Kasumi-1 (cell line): ENCODE results near the gene MAP2K1.
A peak's percentile ranks its signal among the peaks of the same experiment; 100 is the strongest.
"Not testable (repeated sequence)": the region's sequence is repeated elsewhere in the genome, so short reads cannot be mapped to it uniquely, and the experiment has no call there.

ENCODE experiments used
- DNase-seq, 2 experiments: peaks; one replicate each; lab custom pipeline; 2025; lab: John Stamatoyannopoulos, UW

The MAP2K1 gene

DNA sequence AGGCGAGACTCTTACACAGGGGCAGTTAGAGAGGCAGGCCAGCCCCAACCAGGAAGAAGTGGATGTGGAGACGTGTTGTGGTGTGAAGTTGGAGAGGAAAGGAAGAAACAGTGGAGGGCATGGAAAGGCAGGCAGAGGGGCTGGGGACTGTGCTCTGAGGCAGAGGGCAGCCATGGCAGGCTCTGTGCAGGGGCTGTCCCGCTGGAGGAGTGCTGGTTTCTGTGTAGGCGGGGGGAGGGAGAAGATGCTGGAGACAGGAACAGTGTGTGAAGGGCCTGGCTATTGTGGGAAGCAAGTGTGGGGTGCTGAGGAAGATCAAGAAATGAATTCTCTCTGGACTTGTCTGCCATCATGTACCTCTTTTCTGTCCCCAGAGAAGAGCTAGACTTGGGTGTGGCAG is 89.8 kb downstream of the MAP2K1 start:
- DNase-seq: no peak

DNA sequence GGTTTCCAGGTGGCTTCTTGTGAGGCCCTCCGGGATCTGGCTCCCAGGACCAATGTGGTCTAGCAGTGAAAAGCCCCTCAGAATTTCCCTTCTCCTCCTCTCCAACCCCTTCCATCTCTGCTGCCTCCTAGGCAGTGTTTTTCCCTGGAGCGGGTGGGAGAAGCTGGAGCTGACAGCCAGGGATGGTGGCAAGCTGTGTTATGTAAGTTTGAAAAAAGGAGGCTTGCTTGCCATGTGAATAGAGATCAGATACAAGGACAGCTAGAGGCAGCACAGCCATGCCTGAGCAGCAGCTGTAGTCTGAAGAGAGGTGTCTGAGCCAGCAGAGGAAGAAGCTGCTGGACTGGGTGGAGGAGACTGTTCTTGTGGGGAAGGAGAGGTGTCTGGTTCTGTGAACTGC is 90.3 kb downstream of the MAP2K1 start:
- no peak for DNase-seq

DNA sequence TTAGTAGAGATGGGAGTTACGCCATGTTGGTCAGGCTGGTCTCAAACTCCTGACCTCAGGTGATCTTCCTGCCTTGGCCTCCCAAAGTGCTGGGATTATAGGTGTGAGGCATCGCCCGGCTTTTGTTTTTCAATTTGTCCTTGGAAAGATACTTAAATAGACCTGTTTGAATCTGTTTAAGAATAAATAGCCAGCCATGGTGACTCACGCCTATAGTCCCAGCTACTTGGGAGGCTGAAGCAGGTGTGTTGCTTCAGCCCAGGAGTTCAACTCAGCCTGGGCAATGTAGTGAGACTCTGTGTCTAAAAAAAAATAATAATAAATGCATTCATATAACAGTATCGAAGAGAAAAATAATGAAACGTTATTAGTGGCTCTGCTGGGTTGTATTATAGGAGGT is 93.6 kb downstream of the MAP2K1 start:
- DNase-seq: no peak

DNA sequence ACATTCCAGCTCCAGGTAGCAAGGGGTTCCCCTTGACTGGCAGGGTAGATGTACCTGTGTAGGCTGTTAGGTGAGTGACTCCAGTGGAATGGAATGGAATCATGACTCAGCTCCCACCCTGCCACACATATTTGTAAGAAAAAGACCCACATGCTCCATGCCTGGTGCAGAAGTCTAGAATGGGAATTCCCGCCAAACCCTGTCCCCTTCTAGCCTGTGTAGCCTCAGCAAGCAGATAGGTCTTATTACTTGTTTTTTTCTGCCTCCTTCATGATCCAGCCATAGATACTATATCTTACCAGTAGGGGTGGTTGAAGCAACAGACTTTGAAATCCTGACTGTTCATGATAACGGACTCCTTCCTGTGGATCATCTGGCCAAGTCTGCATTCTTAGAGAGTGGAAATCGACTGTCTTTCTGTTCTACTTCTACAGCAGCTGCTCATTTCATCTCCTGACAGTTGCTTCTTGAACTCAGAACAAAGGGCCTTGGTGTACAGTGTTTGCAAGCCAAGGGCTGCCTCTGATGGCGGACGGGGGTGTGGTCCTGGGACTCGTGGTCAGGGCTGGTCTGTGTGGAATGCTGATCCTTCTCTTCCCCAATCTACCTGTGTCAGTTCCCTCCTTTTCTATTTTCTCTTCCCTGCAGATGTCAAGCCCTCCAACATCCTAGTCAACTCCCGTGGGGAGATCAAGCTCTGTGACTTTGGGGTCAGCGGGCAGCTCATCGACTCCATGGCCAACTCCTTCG is 94.6 kb downstream of the MAP2K1 start:
- DNase-seq: peak in 1 of 2 experiments; percentile 13

DNA sequence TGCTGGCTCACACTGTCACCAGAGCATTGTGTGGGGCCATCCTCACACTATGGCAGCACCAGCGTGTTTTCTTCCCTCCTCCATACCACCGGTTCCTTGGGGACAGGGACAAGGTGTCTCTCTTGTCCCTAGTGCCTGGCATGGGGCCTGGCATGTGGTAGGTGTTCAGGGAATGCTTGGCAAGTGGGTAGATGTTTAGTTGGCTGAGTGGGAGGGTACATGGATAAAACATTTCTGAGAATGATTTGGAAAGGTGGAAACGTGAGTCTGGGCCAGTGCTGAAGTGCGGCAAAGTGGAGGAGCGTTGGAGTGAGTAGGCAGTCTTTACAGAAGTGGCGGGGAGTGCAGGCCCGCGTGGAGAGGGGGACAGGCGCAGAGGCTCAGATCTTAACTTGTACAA is 95.8 kb downstream of the MAP2K1 start:
- DNase-seq: no peak

DNA sequence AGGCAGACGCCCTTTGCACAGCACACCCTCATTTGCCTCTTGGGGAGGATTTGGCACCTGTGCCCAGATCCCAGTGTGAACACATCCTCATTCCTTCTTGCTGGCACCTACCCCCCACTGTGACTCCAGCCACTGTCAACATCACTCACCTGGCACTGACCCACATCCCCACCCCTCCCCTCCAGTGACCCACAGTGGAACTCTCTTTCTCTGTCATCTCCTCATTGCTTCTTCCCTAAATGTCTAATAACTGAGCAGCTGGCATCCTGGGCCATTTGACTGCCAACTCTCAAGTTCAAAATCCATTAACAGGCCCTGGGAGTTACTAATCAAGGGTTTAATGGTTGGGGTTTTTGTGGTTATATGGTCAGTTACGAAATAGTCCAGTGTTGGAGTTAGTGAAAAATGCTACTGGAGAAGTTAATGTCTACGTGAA is 96.4 kb downstream of the MAP2K1 start:
- DNase-seq: no peak

DNA sequence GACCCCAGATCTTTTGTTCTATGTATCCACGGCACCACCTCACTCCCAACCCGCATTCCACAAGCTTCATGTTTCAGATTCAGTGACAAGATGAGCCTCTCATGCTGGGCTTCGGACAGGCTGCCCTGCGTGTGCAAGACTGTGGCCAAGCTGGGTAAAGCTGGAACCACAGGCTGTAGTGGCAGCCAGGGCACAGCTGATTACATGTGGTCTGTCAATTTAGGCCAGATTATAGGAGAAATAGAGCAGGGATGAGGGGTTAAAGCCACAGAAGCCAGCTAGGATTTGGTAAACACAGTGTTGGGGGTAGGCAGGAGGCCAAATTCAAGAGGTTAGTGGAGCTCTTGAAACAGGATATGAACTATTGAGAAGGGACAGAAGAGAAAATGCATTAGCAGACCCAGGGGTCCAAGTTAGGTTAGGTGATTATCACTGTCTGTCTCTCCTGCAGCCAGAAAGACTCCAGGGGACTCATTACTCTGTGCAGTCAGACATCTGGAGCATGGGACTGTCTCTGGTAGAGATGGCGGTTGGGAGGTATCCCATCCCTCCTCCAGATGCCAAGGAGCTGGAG is 97.9 kb downstream of the MAP2K1 start:
- no peak for DNase-seq

DNA sequence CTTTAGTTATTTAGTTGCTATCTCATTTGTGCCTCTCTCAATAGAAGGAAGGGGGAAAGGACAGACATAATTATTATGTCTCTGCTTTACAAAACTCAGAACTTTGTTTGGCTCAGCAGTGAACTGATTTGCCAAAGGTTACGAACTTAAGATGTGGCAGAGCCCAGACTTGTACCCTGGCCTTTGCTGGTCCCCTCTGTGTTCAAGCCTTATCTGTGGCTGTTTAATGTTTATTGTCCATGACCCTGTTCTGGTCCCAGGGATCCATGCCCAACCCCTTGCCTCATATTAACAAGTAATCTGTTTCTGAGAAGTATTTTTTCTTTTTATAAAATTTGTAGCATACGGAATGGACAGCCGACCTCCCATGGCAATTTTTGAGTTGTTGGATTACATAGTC is 100.2 kb downstream of the MAP2K1 start:
- no peak for DNase-seq

DNA sequence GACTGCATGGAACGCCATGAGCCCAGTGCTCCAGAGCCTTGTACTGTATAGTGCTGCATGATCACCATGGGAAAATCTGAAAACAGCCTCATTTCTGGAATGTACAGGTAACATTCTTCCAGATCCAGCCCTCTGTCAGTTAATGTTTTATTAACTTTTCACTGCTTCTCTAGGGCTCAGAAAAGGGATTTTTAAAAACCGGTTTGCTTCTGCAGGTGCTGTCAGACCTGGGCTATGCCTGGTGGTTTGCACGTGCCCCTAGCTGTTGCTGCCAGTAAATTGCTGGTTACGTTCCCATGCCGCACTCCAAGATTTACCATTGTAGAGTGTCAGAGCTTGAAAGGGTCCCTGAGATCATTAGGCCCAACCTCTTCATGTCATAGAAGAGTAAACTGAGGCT is 101.8 kb downstream of the MAP2K1 start:
- no peak for DNase-seq

DNA sequence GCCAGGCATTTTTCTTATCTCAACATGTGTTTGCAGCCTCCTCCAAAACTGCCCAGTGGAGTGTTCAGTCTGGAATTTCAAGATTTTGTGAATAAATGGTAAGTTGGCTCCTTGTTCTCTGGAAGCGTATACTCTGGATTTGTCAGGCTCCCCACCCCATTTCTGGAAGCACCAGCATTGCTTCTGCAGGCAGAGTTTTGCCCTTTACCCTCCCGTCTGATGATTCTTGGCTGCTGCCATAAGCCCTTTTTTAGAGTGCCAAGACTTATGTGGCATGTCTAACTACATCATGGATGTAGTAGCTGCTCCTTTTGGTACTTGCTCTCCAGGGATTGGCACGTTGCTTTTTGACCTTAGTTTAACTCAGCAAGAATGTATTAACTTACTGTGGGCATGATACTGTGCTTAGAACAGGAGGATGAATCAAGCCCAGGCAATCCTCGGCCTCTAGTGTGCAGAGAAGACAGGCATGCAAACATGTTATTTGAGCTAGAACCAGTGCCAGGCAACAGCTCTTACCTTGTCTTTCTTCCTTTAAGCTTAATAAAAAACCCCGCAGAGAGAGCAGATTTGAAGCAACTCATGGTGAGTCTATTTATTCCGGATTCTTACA is 102.6 kb downstream of the MAP2K1 start:
- DNase-seq: no peak

DNA sequence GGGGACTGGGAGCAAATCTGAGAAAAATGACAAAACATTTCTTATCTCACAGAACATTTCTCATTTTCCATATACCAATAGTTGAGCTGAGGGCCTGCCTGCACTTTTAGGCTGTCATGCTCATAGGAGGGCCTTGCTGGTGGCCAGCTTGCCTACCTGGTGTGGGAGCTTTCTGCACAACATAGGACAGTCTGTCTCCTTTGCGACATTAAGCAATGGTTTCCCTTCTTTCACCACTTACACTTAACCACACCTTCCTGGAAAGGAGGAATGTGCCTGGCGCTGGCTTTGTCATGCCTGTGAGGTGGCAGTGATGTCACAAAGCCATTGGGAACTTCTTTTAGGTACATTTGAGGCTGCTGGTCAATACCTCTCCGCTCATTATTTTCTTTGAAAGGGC is 105.1 kb downstream of the MAP2K1 start:
- DNase-seq: no peak

DNA sequence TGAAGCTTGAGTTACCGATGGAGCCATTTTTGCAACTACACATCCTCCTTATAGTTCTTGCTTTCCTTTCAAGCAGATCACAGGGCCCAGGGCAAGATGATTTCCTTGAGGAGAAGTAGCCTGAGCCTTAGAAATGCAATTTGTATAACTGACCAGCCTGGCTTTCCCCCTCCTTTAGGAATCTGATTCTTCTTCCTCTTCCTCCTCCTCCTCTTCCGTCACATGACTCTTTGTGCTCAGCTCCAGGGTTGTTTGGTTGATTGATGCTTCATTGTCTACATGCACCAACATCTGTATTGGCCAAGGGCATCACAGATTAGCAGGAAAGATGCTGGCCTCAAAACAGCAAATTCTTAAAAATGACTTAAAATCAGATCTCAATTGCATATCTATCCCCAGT is 107.5 kb downstream of the MAP2K1 start:
- DNase-seq: no peak

DNA sequence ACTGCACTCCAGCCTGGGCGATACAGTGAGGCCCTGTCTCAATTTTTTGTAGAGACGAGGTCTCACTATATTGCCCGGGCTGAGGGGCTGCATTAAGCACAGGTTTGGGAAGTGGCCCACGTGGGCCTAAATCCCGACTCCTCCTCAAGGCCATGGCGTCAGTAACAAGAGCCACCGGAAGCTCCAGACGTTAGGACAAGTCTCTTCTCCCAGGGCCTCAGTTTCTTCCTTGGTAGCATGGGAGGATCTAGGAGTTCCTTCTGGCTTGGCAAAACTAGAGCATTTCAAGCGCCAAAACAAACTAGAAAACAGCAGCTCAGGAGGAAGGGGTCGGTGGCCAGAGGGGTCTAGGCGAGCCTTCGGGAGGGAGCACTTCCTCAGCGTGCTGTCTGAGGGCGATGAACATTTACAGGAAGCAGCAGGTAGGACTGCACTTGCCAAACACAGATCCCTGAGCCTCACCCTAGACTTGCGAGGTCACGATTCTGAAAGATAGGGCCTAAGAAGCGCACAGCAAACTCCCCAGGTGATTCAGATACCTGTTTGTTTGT is 110.3 kb downstream of the MAP2K1 start:
- peak; percentile 49 to 53 for DNase-seq

DNA sequence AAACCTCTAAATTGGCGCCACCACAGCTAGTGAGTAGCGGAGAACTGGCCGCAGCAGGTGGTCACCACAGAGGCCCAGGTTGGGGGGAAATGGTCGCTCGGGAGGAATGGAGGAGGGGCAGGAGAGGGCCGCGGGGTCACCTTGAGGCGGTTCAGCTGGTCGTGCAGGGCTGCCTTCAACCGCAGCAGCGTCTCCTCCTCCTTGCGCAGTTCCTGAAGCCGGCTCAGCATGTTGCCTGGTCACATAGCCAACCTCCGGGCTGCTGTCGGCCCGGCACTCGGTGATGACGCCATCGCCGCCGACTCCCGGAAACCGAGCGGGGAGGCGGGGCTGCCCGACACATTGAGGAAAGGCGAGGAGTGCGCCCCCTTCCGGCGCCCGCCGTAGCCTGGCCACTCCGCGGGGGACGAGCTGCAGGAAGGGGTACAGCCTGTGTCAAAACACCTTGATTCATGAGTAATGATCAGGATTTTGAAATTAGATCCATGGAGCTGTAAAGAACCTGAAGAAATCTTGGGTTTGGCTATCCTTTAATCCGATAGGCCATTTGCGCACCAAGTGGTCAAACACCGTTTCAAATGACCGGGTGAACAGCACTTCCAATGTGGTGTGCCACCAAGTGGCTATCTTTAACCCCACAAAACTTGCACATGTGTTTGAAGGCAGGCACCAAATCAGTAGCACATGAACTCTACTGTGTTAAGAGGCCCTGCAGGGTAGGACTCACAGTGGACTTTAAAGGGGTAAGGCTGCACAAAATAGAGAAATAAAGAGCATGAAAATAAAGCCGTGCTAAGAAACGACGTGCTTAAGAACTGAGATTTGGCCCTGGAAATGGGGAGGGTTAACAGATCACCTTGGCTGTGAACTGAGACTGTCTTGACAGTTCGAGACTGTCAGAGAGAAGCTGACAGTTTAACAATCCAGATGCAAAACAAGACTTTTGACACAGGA is 111.1 kb downstream of the MAP2K1 start, which contains the start of gene SNAPC5:
SNAPC5 (minus strand) TSS at position 261 of the 954 bp plus-strand sequence; CDS start at position 230, 31 bp downstream.
- DNase-seq: peak; percentile 89 to 91

DNA sequence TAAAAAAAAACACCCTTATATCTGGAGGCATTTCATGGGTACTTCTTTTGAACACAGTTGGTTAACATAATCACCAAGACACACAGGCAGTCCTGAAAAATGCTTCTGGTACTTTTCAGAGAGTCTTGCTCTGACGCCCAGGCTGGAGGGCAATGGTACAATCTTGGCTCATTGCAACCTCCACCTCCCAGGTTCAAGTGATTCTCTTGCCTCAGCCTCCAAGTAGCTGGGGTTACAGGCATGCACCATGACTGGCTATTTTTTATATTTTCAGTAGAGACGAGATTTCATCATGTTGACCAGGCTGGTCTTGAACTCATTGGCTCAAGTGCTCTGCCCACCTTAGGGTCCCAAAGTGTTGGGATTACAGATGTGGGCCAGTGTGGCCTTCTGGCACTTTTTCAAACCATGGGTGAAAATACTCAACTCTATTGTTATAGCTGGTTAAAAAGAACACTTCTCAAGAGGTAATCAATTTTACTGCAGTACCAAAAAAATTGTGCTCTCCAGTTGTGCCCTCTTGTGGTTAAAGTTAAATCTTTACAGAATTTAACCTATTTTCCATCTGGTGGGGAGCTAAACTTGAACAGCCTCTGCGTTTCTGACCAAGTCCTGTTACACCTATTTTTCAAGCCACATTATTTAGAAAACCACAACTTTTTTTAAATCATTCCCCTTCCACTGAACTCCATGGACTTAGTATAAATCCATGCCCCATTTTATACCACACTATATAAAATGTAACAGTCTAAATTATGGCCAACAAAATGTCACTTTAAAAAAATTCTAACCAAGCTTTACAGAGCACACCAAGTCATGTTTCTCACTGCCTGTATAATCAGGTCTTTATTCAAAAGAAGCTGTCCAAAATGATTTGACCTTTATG is 112.0 kb downstream of the MAP2K1 start:
- peak; percentile 52 to 53 for DNase-seq

DNA sequence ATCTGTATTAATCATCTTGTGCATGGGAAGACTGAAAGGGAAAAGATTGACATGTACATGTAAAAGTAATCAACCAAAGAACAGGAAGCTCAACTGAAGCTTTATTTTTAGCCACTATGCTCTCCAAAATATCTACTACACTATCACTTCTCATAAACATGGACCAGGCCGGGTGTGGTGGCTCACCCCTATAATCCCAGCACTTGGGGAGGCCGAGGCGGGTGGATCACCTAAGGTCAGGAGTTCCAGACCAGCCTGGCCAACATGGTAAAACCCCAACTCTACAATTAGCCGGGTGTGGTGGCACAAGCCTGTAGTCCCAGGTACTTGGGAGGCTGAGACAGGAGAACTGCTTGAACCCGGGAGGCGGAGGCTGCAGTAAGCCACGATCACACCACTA is 113.6 kb downstream of the MAP2K1 start:
- DNase-seq: not testable (repeated sequence)

DNA sequence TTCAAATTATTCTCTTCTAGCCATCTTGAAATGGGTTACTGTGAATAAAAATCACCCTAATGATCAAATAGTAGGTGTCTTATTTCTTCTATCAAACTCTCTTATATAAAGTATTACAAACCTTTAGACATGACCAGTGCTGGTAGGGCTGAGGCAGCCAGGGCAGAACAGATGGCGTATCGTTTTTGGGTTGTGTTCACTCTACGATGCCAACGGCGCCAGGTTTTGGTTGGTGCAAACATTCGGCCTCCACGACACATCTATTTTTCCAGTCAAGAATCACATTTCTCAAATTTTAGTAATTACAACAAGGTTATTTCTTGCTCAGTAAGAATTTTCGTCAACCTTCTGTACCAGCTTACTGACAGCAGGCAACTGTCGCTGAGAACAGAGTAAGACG is 115.8 kb downstream of the MAP2K1 start:
- no peak for DNase-seq

DNA sequence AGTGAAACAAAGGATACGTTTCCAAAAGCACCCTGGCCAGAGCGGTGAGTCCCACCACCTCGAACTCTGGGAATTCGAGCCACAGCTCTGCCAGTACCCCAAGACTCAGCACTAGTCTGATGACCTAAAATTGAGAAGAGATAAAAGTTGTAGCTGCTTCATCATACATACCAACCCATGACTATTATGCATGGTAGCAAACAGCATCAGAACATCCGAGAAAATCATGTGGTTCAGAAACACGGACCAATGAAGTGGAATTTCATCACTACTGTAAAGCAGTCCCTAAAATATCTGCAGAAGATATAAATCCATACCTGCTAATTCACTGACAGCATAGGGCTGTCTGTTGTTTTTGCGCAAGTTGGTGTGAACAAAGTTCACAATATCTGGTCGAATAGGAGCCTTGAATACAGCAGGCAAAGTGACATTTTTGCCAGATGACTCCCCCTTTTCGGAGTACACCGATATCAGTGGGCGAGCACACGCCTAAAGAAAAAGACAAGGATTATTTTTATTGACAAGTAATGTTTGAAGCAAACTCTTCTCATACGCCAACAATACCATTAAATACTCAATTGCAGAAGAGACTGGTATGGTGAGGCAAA is 116.4 kb downstream of the MAP2K1 start:
- DNase-seq: not testable (repeated sequence)

DNA sequence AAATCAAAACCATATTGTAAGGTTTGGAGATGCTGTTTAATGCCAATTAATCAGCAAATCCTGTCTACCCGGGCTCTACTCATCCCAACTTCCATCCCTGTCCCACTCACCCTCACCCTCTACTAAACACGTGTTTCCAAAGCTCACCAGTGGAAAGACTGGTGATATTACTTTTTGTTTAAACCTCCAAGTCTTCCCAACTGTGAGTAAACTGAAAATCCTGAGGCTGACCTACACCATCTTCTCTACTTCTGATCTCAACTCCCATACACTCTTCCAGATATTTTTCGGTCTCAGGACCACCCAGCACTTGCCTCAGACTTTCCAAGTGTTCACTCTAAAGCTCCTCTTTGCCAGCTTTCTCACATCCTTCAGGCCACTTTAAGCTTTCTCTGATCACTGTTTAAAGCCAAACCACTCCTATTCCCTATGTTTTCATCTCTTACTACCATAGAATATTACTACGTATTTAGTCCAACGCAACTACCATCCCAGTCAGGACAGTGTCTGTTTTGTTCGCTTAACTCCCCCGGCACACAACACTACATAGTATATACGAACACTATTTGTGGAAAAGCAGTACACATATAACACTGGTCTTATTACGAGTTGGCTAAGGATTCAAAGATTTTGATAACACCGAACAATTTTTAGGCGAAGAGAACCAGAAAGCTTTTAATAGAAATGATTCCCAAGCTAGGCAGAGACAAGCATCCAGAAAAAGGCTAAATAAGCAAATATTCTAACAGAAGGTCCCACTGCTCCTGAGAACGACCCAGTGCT is 117.3 kb downstream of the MAP2K1 start:
- DNase-seq: peak in 1 of 2 experiments; percentile 20
